IMR-90 (cell line): ENCODE data around the gene PALS1.

ENCODE experiments used
- CTCF ChIP-seq: conservative IDR thresholded peaks from 2 replicates; pipeline ENCODE4 v1.5.1; 2012; ENCODE audit warnings: mild to moderate bottlenecking, low read depth, low read length, improper control_type of control experiment
- POLR2A ChIP-seq: IDR thresholded peaks from 2 replicates; pipeline ENCODE4 v1.6.1; 2012; ENCODE audit warnings: mild to moderate bottlenecking, low read depth, low read length

GRCh38 chr14:67260965-67261364 lies 19.7 kb downstream of the PALS1 start:
- TF ChIP-seq POLR2A (no peak), CTCF (no peak)
